SK-N-SH treated with all-trans-retinoic acid at 6 μM for 48 hours (cell line): ENCODE data around the gene PLB1.

Source experiments
- ATAC-seq: fragments of 200-7000 bp; cut with Tn5 transposase; 3 replicates; pipeline ENCODE4 v1.9.1; 2020; ENCODE audit warnings: mild to moderate bottlenecking, moderate library complexity
- ARNTL ChIP-seq: fragments of 450-650 bp; formaldehyde crosslinking; IDR thresholded peaks from 2 replicates; pipeline ENCODE4 v1.5.0; 2020; ENCODE audit warnings: low read depth, mild to moderate bottlenecking, moderate library complexity, borderline replicate concordance
- BACH2 ChIP-seq: fragments of 250-450 bp; sonication (Bioruptor Pico); IDR thresholded peaks from 2 replicates; pipeline ENCODE4 v1.9.0; 2021; ENCODE audit warnings: mild to moderate bottlenecking, borderline replicate concordance
- CREB5 ChIP-seq: fragments of 250-450 bp; sonication (Bioruptor Pico); IDR thresholded peaks from 2 replicates; pipeline ENCODE4 v1.5.1; 2020; ENCODE audit warnings: low read depth, mild to moderate bottlenecking, moderate library complexity
- CSDC2 ChIP-seq: fragments of 250-450 bp; sonication (Bioruptor Pico); IDR thresholded peaks from 2 replicates; pipeline ENCODE4 v1.5.0; 2020; ENCODE audit warnings: mild to moderate bottlenecking, moderate library complexity
- CSRNP3 ChIP-seq: fragments of 250-450 bp; sonication (Bioruptor Pico); IDR thresholded peaks from 2 replicates; pipeline ENCODE4 v1.5.1; 2021; ENCODE audit warnings: mild to moderate bottlenecking, moderate library complexity
- ESRRG ChIP-seq: fragments of 250-450 bp; sonication (Bioruptor Pico); IDR thresholded peaks from 2 replicates; pipeline ENCODE4 v1.6.1; 2021; ENCODE audit warnings: mild to moderate bottlenecking
- GLIS3 ChIP-seq: fragments of 250-450 bp; sonication (Bioruptor Pico); IDR thresholded peaks from 2 replicates; pipeline ENCODE4 v1.5.0; 2020; ENCODE audit warnings: mild to moderate bottlenecking, moderate library complexity
- ISL1 ChIP-seq: fragments of 250-450 bp; sonication (Bioruptor Pico); IDR thresholded peaks from 2 replicates; pipeline ENCODE4 v2.1.2; 2022; ENCODE audit warnings: mild to moderate bottlenecking, moderate library complexity
- OSR1 ChIP-seq: fragments of 250-450 bp; sonication (Bioruptor Pico); IDR thresholded peaks from 2 replicates; pipeline ENCODE4 v1.8.0; 2022; ENCODE audit warnings: moderate library complexity, mild to moderate bottlenecking, inconsistent platforms
- PATZ1 ChIP-seq: fragments of 250-450 bp; sonication (Bioruptor Pico); IDR thresholded peaks from 2 replicates; pipeline ENCODE4 v1.8.0; 2020; ENCODE audit warnings: mild to moderate bottlenecking, moderate library complexity, borderline replicate concordance
- PPARA ChIP-seq: fragments of 250-450 bp; sonication (Bioruptor Pico); IDR thresholded peaks from 2 replicates; pipeline ENCODE4 v1.5.0; 2020; ENCODE audit warnings: mild to moderate bottlenecking, borderline replicate concordance
- RARB ChIP-seq: fragments of 250-450 bp; sonication (Bioruptor Pico); IDR thresholded peaks from 2 replicates; pipeline ENCODE4 v1.8.0; 2021; ENCODE audit warnings: mild to moderate bottlenecking, moderate library complexity
- SNAI2 ChIP-seq: fragments of 250-450 bp; sonication (Bioruptor Pico); IDR thresholded peaks from 2 replicates; pipeline ENCODE4 v1.5.0; 2020; ENCODE audit warnings: mild to moderate bottlenecking, moderate library complexity
- TCF4 ChIP-seq: fragments of 250-450 bp; sonication (Bioruptor Pico); IDR thresholded peaks from 2 replicates; pipeline ENCODE4 v1.8.0; 2021; ENCODE audit warnings: mild to moderate bottlenecking, moderate library complexity, borderline replicate concordance
- TOX ChIP-seq: fragments of 250-450 bp; sonication (Bioruptor Pico); IDR thresholded peaks from 2 replicates; pipeline ENCODE4 v1.8.0; 2021; ENCODE audit warnings: mild to moderate bottlenecking, moderate library complexity, borderline replicate concordance
- ZC3H10 ChIP-seq: fragments of 250-450 bp; sonication (Bioruptor Pico); IDR thresholded peaks from 2 replicates; pipeline ENCODE4 v1.5.1; 2021; ENCODE audit warnings: mild to moderate bottlenecking, moderate library complexity
- ZFP3 ChIP-seq: fragments of 250-450 bp; sonication (Bioruptor Pico); IDR thresholded peaks from 2 replicates; pipeline ENCODE4 v1.5.0; 2020; ENCODE audit warnings: mild to moderate bottlenecking, moderate library complexity
- ZFP30 ChIP-seq: fragments of 450-650 bp; formaldehyde crosslinking; IDR thresholded peaks from 2 replicates; pipeline ENCODE4 v1.5.0; 2022; ENCODE audit warnings: mild to moderate bottlenecking, moderate library complexity
- ZNF565 ChIP-seq: fragments of 450-650 bp; formaldehyde crosslinking; conservative IDR thresholded peaks from 2 replicates; pipeline ENCODE4 v1.5.0; 2020; ENCODE audit warnings: low read depth, mild to moderate bottlenecking, moderate library complexity
- ZNF70 ChIP-seq: fragments of 450-650 bp; formaldehyde crosslinking; IDR thresholded peaks from 2 replicates; pipeline ENCODE4 v1.5.0; 2020; ENCODE audit warnings: mild to moderate bottlenecking, moderate library complexity
- ZNF8 ChIP-seq: fragments of 450-650 bp; formaldehyde crosslinking; IDR thresholded peaks from 2 replicates; pipeline ENCODE4 v1.5.0; 2020; ENCODE audit warnings: mild to moderate bottlenecking, moderate library complexity
- TF ChIP-seq, protein P1 (sequence below): fragments of 250-450 bp; sonication (Bioruptor Pico); IDR thresholded peaks from 2 replicates; pipeline ENCODE4 v1.8.0; 2021; ENCODE audit warnings: low read depth, mild to moderate bottlenecking, moderate library complexity, borderline replicate concordance
- TF ChIP-seq, protein P2 (sequence below): fragments of 250-450 bp; sonication (Bioruptor Pico); IDR thresholded peaks from 2 replicates; pipeline ENCODE4 v1.5.0; 2020; ENCODE audit warnings: mild to moderate bottlenecking, moderate library complexity

The PLB1 gene

GRCh38 chr2:28454016-28454930 lies 41.6 kb upstream of the PLB1 start:
- TF ChIP-seq TOX, result no peak
- no peak for TF ChIP-seq OSR1 (CRISPR knock-in tag)
- TF ChIP-seq SNAI2 (CRISPR knock-in tag), result no peak
- no peak for TF ChIP-seq CSRNP3
- TF ChIP-seq ZNF70, result no peak
- no peak for TF ChIP-seq TCF4
- TF ChIP-seq ESRRG (CRISPR knock-in tag), result no peak
- TF ChIP-seq ZC3H10, result no peak
- no peak for TF ChIP-seq ZNF8 (CRISPR knock-in tag)
- TF ChIP-seq PPARA (CRISPR knock-in tag), result no peak
- no peak for TF ChIP-seq GLIS3
- TF ChIP-seq ZFP30 (CRISPR knock-in tag), result no peak
- TF ChIP-seq ISL1, result no peak
- TF ChIP-seq, protein P1, sequence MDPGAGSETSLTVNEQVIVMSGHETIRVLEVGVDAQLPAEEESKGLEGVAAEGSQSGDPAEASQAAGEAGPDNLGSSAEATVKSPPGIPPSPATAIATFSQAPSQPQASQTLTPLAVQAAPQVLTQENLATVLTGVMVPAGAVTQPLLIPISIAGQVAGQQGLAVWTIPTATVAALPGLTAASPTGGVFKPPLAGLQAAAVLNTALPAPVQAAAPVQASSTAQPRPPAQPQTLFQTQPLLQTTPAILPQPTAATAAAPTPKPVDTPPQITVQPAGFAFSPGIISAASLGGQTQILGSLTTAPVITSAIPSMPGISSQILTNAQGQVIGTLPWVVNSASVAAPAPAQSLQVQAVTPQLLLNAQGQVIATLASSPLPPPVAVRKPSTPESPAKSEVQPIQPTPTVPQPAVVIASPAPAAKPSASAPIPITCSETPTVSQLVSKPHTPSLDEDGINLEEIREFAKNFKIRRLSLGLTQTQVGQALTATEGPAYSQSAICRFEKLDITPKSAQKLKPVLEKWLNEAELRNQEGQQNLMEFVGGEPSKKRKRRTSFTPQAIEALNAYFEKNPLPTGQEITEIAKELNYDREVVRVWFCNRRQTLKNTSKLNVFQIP (CRISPR knock-in tag), result no peak
- TF ChIP-seq PATZ1 (CRISPR knock-in tag), result no peak
- TF ChIP-seq ARNTL (CRISPR knock-in tag), result no peak
- TF ChIP-seq CSDC2 (CRISPR knock-in tag), result no peak
- TF ChIP-seq CREB5 (CRISPR knock-in tag), result no peak
- no peak for ATAC-seq

DNA sequence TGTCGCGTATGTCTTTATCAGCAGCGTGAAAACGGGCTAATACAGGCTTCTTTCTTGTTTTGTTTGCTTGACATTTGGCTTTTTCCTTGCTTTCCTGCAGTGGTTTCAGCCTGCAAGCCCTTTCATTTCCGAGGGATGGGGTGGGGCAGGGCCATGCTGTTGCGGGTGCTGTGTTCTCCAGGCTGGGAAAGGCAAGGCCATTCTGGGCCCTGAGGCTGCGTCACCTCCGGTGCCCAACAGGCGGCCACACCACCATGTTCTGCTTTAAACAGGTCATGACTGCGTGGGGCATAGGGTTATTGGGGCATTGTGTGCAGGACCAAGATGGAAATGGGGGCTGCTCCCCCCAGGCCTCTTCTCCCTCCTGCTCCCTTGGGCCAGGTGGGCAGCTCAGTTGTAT lies 38.6 kb upstream of the PLB1 start:
- no peak for ATAC-seq
- TF ChIP-seq, protein P2, sequence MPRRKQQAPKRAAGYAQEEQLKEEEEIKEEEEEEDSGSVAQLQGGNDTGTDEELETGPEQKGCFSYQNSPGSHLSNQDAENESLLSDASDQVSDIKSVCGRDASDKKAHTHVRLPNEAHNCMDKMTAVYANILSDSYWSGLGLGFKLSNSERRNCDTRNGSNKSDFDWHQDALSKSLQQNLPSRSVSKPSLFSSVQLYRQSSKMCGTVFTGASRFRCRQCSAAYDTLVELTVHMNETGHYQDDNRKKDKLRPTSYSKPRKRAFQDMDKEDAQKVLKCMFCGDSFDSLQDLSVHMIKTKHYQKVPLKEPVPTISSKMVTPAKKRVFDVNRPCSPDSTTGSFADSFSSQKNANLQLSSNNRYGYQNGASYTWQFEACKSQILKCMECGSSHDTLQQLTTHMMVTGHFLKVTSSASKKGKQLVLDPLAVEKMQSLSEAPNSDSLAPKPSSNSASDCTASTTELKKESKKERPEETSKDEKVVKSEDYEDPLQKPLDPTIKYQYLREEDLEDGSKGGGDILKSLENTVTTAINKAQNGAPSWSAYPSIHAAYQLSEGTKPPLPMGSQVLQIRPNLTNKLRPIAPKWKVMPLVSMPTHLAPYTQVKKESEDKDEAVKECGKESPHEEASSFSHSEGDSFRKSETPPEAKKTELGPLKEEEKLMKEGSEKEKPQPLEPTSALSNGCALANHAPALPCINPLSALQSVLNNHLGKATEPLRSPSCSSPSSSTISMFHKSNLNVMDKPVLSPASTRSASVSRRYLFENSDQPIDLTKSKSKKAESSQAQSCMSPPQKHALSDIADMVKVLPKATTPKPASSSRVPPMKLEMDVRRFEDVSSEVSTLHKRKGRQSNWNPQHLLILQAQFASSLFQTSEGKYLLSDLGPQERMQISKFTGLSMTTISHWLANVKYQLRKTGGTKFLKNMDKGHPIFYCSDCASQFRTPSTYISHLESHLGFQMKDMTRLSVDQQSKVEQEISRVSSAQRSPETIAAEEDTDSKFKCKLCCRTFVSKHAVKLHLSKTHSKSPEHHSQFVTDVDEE, result no peak
- TF ChIP-seq ZNF8 (CRISPR knock-in tag), result no peak
- TF ChIP-seq ISL1, result no peak
- no peak for TF ChIP-seq ZNF565 (CRISPR knock-in tag)
- TF ChIP-seq GLIS3, result no peak
- TF ChIP-seq OSR1 (CRISPR knock-in tag), result no peak
- no peak for TF ChIP-seq CSRNP3
- TF ChIP-seq SNAI2 (CRISPR knock-in tag), result no peak
- no peak for TF ChIP-seq CSDC2 (CRISPR knock-in tag)
- TF ChIP-seq TCF4, result no peak
- no peak for TF ChIP-seq ZFP3 (CRISPR knock-in tag)
- no peak for TF ChIP-seq ZFP30 (CRISPR knock-in tag)
- TF ChIP-seq RARB, result no peak
- TF ChIP-seq, protein P1 (CRISPR knock-in tag), result no peak
- TF ChIP-seq ESRRG (CRISPR knock-in tag), result no peak
- TF ChIP-seq BACH2 (CRISPR knock-in tag), result no peak
- no peak for TF ChIP-seq ZNF70
- no peak for TF ChIP-seq PATZ1 (CRISPR knock-in tag)
- no peak for TF ChIP-seq ZC3H10
